Retina (tissue), 1 donor: ENCODE results near the gene WNT9A.
"Not testable (repeated sequence)": the region's sequence is repeated elsewhere in the genome, so short reads cannot be mapped to it uniquely, and the experiment has no call there.

Source experiments
- DNase-seq: peaks from one replicate; pipeline ENCODE4 v3.0.0-alpha.2; 2016

WNT9A gene

GRCh38 chr1:227922501-227923352, 25.0 kb downstream of the WNT9A start:
- no peak for DNase-seq

DNA sequence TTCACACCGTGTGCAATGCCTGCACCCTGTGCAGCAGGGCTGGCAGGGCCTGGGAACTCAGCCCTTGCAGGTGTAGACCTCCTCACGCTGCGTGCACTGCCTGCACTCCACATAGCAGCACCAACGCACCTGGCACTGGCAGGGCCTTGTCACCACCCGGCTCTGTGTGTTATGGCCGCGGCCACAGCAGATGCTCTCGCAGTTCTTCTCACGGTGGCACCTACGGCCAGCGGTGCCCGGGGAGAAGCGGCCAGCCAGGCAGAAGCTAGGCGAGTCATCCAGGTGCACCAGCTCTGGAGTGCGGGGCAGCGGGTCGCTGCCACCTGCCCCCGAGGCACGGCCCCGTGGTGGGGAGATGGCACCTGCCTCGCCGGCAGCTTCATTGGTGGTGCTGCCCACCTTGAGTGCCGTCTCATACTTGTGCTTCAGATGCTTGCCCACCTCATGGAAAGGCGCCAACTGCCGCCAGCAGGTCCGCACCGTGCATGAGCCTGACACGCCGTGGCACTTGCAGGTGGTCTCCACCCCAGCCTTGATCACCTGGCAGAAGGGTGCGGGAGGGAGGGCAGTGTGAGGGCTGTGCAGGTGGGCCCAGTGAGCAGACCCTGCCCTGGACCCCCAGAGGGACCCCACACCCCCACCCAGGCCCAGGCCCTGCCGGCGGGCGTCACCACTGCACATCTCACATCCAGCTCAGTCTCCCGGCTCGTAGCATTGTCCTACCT, 26.1 kb downstream of the WNT9A start:
- no peak for DNase-seq

- DNase-seq, result no peak
Measured at GRCh38 chr1:227920896-227921295, 26.8 kb downstream of the WNT9A start.

DNA sequence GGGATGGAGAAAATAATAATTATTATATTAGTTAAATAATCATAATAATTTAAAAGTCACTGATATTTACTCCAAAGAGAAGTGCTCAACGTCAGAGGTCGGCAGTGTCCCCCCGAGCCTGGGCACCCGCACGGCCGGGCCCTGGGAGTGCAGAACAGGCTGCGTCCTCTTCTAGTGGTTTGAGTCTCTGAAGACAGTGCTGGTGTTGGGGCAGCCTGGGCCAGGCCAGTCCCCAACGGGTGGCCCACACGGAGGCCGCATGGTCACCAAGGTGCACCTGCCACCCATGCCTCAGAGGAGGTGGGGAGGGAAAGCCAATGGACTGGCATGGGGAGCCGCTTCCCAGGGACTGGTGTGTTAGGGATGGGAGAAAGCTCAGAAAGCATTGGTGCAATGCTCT, 27.3 kb downstream of the WNT9A start:
- no peak for DNase-seq

- DNase-seq, result peak; percentile 61
Measured at GRCh38 chr1:227919906-227920305, 27.8 kb downstream of the WNT9A start.

- no peak for DNase-seq
Measured at GRCh38 chr1:227918736-227919135, 29.0 kb downstream of the WNT9A start.

DNA sequence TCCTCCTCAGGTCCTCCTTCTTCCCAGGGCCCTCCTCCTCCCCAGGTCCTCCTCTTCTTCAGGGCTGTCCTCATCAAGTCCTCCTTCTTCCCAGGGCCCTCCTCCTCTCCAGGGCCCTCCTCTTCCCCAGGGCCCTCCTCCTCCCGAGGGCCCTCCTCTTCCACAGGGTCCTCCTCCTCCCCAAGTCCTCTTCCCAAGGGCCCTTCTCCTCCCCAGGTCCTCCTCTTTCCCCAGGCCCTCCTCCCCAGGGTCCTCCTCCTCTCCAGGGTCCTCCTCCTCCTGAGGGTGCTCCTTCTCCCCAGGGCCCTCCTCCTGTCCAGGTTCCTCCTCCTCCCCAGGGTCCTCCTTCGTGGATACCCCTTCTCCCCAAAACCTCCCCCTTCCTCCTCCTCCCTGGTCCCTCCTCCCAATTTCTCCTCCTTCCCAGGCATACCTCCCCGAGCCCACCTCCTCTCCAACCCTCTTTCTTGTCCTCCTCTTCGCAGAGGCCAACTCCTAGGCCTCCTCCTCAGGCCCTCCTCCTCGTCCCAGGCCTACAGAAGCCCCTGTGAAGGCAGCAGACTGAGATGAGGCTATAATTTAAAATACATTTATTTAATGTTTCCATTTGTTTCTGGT, 29.5 kb downstream of the WNT9A start:
- DNase-seq, result no peak

- peak; percentile 85 for DNase-seq
Measured at GRCh38 chr1:227917081-227917950, 30.4 kb downstream of the WNT9A start.

- DNase-seq, result no peak
Measured at GRCh38 chr1:227916655-227917054, 31.1 kb downstream of the WNT9A start.

DNA sequence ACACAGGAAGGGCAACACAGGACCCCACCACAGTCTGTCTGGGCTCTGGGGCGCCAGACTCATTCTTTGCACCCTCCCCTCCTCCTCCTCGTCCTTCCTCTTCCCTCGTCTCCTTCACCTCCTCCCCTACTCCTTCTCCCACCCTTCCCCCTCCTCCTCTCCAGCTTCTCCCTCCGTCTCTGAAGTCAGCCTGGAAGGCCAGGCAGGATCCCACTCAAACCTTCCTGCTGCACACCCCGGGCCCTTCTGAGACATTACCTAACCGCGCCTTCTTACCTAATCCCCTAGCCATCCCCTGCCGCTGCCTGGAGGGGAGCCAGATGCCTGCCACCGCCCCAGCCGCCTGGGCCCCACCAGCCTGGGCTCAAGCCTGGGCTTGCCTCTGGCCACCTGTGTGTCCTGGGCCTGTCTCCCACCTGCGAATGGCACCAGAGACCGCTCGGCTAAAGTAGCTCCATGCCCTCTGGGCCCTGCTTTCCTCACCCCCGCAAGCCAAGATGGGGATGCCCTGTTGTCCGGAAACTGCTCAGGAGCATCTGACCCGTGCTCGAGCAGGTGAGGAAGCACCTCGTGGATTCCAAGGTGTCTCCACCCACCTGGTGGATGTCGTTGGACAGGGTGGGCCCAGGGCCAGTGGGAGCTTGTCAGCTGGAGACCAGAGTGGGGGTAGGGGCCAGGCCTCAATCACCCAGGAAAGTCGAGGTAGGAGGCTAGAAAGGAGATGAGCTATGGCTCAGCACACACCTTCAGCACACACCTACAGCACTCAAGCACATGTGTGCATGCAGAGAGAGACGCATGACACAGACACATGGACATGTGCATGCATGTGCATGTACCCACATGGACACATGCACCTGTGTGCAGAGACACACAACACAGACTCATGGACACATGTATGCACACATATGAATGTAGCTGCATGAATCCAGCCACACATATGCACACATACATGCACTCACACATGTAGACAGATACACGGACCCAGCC, 31.9 kb downstream of the WNT9A start:
- DNase-seq, result no peak

GRCh38 chr1:227914801-227915563, 32.8 kb downstream of the WNT9A start:
- DNase-seq, result peak; percentile 36

- DNase-seq, result peak; percentile 84
Measured at GRCh38 chr1:227913764-227914721, 33.7 kb downstream of the WNT9A start.

GRCh38 chr1:227913396-227913763, 34.4 kb downstream of the WNT9A start:
- peak; percentile 72 for DNase-seq

DNA sequence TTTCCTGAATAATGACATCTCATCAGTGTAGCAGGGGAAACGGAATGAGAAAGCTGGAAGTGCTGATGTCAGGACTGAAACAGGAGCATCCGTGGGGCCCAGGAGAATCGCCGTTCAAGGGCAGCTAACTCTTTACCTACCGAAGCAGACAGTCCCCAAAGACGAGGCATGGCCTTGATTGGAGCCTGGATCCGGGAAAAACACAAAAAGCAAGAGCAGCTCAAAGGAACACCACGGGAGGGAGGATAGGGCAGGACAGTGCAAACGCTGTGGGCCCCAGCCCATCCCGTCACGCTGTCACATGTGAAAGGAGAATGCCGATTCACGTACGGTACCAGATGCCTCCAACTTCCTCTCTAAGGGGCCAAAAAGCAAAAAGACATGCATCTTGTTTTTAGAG, 34.9 kb downstream of the WNT9A start:
- DNase-seq, result no peak

GRCh38 chr1:227911376-227911775, 36.4 kb downstream of the WNT9A start:
- no peak for DNase-seq

GRCh38 chr1:227910511-227911153, 37.1 kb downstream of the WNT9A start:
- no peak for DNase-seq

DNA sequence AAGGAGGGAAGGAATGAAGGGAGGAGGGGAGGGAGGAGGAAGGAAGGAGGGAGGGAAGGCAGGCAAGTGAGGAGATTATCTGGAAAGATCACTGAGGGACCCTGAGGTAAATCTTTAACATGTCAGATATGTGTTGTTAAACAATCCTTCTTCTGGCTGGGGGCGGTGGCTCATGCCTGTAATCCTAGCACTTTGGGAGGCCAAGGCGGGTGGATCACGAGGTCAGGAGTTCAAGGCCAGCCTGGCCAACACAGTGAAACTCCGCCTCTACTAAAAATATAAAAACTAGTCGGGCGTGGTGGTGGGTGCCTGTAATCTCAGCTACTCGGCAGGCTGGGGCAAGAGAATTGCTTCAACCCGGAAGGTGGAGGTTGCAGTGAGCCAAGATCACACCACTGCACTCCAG, 37.8 kb downstream of the WNT9A start:
- not testable (repeated sequence) for DNase-seq

- no peak for DNase-seq
Measured at GRCh38 chr1:227909188-227909587, 38.5 kb downstream of the WNT9A start.

GRCh38 chr1:227908359-227908758, 39.4 kb downstream of the WNT9A start:
- no peak for DNase-seq
